GM21786 (cell line): ENCODE results near the gene TFEB.
A peak's percentile ranks its signal among the peaks of the same experiment; 100 is the strongest.

Source experiments
- ATAC-seq: cut with Tn5 transposase; IDR thresholded peaks from one replicate; pipeline ENCODE4 v1.9.1; 2021; ENCODE audit not compliant: unreplicated experiment

Gene TFEB

GRCh38 chr6:41707565-41708200 is 27.7 kb downstream of the TFEB start:
- no peak for ATAC-seq

- ATAC-seq = no peak
Measured at GRCh38 chr6:41706876-41707564, 28.4 kb downstream of the TFEB start.

GRCh38 chr6:41705996-41706835 is 29.2 kb downstream of the TFEB start:
- peak; percentile 79 for ATAC-seq

- no peak for ATAC-seq
Measured at GRCh38 chr6:41705311-41705995, 30.0 kb downstream of the TFEB start.

- no peak for ATAC-seq
Measured at GRCh38 chr6:41704656-41705310, 30.6 kb downstream of the TFEB start.

- no peak for ATAC-seq
Measured at GRCh38 chr6:41704028-41704427, 31.4 kb downstream of the TFEB start.

- ATAC-seq = no peak
Measured at GRCh38 chr6:41702771-41703494, 32.5 kb downstream of the TFEB start.

GRCh38 chr6:41702089-41702745 is 33.2 kb downstream of the TFEB start:
- ATAC-seq = no peak

- no peak for ATAC-seq
Measured at GRCh38 chr6:41700463-41701347, 34.7 kb downstream of the TFEB start.

GRCh38 chr6:41699063-41699462 is 36.3 kb downstream of the TFEB start:
- ATAC-seq = no peak

GRCh38 chr6:41697861-41698781 is 37.3 kb downstream of the TFEB start:
- ATAC-seq = no peak

- ATAC-seq = no peak
Measured at GRCh38 chr6:41696788-41697187, 38.6 kb downstream of the TFEB start.

- no peak for ATAC-seq
Measured at GRCh38 chr6:41695825-41696224, 39.6 kb downstream of the TFEB start.

GRCh38 chr6:41694815-41695526 is 40.4 kb downstream of the TFEB start:
- ATAC-seq = no peak

GRCh38 chr6:41693281-41694240 is 41.8 kb downstream of the TFEB start:
- ATAC-seq = no peak

- no peak for ATAC-seq
Measured at GRCh38 chr6:41692730-41693129, 42.7 kb downstream of the TFEB start.
